Right hindlimb (tissue), 1 donor: Measurements from ENCODE around the gene C15orf40.
"Not testable (repeated sequence)": the region's sequence is repeated elsewhere in the genome, so short reads cannot be mapped to it uniquely, and the experiment has no call there.

Experiments
- DNase-seq: peaks from one replicate; pipeline ENCODE4 v3.0.0-alpha.2; 2018

The C15orf40 gene

GRCh38 chr15:83011271-83012075, at the start of gene C15orf40:
TSS of gene C15orf40 (minus strand) at chr15:83011639. CDS start at chr15:83011607, 32 bp downstream.
- DNase-seq: peak; percentile 93

DNA sequence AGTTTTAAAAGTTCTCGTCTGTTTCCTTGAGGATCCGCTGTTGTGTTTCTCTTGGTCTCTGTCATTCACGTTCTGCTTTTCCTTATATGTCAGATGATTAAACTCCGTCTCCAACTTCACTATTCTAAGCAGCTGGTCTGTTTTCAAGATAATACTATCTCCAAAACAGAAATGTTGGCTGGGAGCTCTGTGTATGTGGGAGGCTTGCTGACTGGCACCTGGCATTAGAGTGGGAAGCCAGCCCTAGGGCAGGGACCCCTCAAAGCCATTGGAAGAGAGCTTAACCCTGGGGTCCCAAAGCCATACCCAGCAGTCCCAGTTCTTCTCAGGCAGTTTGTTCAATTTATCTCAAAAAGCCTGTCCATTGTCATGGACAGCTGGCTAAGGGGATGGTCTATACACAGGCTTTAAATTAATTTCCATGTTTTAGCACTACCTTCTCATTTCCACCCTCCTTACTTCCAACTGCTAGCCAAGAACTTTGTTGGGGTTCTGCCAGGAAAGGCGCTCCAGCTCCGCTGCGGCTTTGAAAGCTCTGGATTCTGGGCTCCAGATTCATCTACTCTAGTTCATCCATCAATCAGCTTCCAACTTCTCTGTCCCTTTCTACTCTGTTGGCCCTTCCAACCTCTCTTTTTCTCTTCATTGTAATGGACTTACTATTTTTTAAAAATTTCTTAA, 46.4 kb upstream of the C15orf40 start:
- no peak for DNase-seq

DNA sequence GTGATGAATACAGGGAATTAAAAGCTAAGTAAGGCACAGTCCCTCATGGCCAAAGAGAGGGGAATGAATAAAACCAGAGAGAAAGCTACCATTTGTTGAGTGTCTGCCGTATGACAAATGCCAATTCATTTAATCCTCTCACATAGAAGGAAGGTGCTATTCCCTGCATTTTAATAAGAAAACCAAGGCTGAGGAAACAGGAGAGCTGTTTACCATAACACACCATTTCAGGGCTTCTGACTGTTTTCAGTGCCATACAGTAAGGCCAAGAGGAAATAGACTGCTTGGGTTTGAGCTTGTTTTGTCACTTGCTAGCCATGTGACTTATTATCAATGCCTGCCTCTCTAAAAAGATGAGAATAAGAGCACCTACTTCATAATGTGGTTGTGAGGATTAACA, 45.6 kb upstream of the C15orf40 start:
- no peak for DNase-seq

GRCh38 chr15:83053151-83053550, 41.7 kb upstream of the C15orf40 start:
- no peak for DNase-seq

DNA sequence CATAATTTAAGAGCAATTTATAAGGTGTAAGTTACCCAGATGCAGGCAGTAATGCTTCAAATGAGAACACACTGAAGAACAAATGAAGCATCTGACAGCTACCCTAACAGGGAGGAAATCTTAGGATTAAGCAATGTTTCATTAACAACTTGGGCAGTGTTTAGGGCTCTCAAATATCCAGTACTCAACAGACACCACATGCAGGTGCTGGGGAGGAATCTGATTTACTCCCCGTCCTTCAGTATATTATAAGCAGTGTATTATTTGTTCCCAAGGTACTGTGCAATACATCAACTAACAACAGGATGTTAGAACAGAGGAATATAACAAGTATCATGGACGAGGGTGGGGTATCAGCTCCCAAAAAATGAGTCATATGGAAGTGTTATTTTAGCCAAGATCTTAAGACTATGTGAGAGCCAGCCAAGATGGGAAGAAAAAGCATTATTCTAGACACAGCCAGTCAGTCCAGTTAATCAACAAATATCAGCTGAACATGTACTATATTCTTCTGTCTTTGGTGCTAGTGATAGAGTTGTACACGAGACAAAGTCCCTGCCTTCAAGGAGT, 35.2 kb upstream of the C15orf40 start:
- DNase-seq: no peak

DNA sequence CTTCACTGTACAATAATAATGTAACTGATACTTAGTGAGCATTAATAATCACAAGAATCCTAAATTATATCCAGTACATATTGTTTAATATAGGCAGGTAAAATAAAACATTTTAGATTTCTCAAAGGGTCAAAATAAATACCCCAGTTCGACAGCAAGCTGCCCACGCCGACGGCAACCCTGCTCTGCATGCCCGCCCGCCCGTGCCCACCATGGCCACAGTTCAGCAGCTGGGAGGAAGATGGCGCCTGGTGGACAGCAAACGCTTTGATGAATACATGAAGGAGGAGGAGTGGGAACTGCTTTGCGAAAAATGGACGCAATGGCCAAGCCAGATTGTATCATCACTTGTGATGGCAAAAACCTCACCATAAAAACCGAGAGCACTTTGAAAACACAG, 32.7 kb upstream of the C15orf40 start:
- DNase-seq: no peak

DNA sequence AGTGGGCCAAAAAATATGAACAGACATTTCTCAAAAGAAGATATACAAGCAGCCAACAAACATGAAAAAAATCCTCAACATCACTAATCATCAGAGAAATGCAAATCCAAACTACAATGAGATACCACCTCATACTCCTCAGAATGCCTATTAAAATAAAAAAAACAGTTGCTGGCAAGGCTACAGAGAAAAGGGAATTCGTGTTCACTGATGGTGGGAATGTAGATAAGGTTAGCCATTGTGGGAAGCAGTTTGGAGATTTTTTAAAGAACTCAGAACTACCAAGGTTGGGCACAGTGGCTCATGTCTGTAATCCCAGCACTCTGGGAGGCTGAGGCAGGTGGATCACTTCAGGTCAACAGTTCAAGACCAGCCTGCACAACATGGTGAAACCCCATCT, 27.8 kb upstream of the C15orf40 start:
- no peak for DNase-seq

GRCh38 chr15:83036253-83036652, 24.8 kb upstream of the C15orf40 start:
- DNase-seq: no peak

GRCh38 chr15:83031234-83031633, 19.8 kb upstream of the C15orf40 start:
- not testable (repeated sequence) for DNase-seq

GRCh38 chr15:83030021-83030420, 18.6 kb upstream of the C15orf40 start:
- no peak for DNase-seq

- DNase-seq: no peak
Measured at GRCh38 chr15:83018436-83018835, 7.0 kb upstream of the C15orf40 start.

GRCh38 chr15:83016906-83017305, 5.5 kb upstream of the C15orf40 start:
- DNase-seq: no peak

DNA sequence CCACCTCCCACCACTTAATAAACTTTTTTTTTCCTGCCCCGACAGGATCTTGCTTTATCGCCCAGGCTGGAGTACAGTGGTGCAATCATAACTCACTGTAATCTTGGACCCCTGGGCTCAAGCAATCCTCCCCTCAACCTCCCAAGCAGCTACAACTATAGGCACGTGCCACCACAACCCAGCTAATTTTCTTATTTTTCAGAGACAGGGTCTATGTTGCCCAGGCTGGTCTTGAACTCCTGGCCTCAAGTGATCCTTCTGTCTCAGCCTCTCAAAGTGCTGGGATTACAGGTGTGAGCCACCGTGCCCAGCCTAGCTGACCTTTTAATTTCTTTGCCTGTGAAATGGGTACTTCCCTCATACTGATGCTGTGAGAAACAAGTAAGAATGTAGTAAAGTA, 3.9 kb upstream of the C15orf40 start:
- DNase-seq: no peak

GRCh38 chr15:83014205-83014653, 2.8 kb upstream of the C15orf40 start:
- DNase-seq: no peak

DNA sequence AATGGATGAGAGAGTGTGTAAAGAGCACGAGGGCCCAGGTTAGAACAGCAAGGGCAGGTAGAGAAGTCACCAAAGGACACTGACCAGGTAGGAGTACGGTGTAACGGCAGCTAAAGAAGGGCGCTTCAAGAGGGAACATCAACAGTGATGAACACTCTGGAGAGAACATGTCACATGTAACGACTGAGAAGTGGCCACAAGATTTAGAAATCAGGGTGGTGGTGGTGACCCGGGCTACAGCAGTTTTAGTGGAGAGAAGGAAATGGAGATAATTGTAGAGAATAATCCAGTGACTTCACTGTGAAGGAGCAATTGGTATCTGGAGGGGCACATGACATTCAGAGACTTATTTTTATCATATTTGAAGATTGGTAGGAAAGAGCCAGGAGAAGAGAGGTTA, 1.2 kb upstream of the C15orf40 start:
- DNase-seq: no peak

GRCh38 chr15:83012076-83012426, 612 bp upstream of the C15orf40 start:
- peak; percentile 26 for DNase-seq

DNA sequence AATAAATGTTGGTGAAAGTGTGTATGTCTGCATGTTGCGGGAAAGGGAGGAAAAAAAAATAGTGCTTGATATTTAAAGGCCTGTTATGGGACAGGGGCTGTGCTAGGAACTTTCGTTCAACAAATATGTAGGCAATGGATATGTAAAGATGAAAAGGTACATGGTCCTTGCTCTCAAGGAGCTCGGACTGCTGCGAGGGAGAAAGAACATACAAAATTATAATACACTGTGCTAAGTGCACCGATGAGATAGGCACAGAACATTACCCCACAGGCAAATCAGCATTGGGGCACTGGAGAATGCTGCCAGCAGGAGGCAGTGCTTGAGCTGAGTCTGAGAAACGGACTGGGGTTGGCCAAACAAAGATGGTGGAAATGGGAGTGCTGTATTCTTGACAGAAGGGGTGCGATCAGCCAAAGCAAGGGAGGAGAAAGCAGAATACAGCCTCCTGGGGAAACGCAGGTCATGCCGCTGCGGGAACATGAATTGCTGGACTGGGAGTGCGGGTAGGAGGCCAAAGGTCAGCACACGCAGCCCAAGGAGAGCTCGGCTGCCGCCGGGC, 649 bp downstream of the C15orf40 start:
- peak; percentile 70 for DNase-seq

- not testable (repeated sequence) for DNase-seq
Measured at GRCh38 chr15:83000672-83001031, 10.8 kb downstream of the C15orf40 start.

- no peak for DNase-seq
Measured at GRCh38 chr15:82999905-83000671, 11.4 kb downstream of the C15orf40 start.

- no peak for DNase-seq
Measured at GRCh38 chr15:82999426-82999825, 12.0 kb downstream of the C15orf40 start.

- DNase-seq: no peak
Measured at GRCh38 chr15:82995938-82996337, 15.5 kb downstream of the C15orf40 start.

DNA sequence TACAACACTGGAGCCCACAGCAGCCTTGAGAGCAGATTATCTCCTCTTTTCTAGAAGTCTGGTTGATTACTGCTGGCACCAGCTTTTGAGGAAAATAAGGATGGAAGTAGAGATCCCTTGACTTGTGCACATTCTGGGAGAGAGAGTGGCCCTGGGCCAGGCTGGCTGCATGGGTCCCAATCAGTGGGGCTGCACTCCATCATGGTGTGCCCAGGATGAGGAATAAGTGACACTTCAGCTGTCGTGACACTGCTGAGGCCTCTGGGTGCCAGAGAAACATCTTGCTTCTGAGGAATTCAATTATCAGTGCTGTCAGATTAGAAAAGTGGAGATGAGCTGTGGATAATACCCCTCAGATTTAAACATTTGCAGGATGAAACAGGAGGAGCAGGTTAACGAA, 16.4 kb downstream of the C15orf40 start:
- DNase-seq: no peak

DNA sequence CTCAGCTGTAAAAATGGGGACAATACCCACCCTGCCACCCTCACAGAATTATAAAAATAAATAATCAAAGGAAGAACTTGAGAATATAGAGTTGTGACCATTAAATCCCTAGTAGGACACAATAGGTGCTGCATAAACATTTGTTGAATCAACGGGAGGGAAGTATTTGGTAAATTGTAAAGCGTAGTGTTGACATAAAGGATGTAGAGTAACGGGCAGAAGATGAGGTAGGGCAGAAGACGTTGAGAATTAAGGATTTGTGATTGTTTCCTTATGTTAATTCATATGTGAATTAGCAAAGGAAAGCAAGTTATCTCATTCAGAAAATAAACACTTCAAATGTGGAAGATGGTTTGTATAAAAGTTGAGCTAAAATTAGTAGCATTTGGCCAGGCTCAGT, 18.3 kb downstream of the C15orf40 start:
- DNase-seq: no peak
